ENCODE results near the gene TNXB.

DNA sequence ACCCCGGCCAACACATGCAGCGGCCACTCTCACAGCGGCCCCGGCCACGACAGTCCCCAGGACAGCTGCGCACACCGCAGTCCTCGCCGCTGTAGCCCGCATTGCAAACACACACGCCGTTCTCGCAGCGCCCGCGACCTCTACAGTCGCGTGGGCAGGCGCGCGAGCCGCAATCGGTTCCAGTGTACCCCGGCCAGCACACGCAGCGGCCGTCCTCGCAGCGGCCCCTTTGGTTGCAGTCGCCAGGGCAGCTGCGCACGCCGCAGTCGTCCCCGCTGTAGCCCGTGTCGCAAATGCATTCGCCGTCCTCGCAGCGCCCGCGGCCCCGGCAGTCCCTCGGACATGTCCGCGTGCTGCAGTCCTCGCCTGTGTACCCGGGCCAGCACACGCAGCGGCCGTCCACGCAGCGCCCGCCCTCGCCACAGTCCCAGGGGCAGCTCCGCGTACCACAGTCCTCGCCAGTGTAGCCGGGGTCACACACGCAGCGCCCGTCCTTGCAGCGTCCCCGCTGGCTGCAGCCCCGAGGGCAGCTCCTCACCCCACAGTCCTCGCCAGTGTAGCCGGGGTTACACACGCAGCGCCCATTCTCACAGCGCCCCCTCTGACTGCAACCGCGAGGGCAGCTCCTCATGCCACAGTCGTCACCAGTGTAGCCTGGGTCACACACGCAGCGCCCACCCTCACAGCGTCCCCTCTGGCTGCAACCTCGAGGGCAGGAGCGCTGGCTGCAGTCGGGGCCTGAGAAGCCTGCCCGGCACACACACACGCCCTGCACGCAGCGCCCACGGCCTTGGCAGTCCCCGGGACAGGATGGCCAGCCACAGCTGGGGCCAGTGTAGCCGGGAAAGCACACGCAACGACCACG, 12.5 kb downstream of the TNXB start:
- TF ChIP-seq, protein P1, sequence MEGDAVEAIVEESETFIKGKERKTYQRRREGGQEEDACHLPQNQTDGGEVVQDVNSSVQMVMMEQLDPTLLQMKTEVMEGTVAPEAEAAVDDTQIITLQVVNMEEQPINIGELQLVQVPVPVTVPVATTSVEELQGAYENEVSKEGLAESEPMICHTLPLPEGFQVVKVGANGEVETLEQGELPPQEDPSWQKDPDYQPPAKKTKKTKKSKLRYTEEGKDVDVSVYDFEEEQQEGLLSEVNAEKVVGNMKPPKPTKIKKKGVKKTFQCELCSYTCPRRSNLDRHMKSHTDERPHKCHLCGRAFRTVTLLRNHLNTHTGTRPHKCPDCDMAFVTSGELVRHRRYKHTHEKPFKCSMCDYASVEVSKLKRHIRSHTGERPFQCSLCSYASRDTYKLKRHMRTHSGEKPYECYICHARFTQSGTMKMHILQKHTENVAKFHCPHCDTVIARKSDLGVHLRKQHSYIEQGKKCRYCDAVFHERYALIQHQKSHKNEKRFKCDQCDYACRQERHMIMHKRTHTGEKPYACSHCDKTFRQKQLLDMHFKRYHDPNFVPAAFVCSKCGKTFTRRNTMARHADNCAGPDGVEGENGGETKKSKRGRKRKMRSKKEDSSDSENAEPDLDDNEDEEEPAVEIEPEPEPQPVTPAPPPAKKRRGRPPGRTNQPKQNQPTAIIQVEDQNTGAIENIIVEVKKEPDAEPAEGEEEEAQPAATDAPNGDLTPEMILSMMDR (conservative IDR thresholded peaks at IDR 0.05; ENCODE audit: low read length): no peak
- TF ChIP-seq EZH2phosphoT487 (IDR thresholded peaks at IDR 0.05; ENCODE audit: borderline replicate concordance): no peak
